ENCODE data around the gene TNFSF8. TPM values are rescaled to one million over a fixed set of nuclear protein-coding genes. Genes with fewer than 3 reads are reported as not detected.

The TNFSF8 gene
- total RNA-seq: not detected in 2 replicates

- no peaks in the 10 kb centered on the region for H3K36me3 ChIP-seq (ENCODE audit: control insufficient read depth, insufficient read depth, low read length)
- no peaks in the 10 kb centered on the region for H3K27me3 ChIP-seq (ENCODE audit: control insufficient read depth, insufficient read depth, low read length)
- TF ChIP-seq CTCF (IDR thresholded peaks at IDR 0.05; ENCODE audit: insufficient read depth, low read length, poor library complexity, severe bottlenecking): no peak
- no peak within 1 kb of the TSS for H3K4me3 ChIP-seq (ENCODE audit: low read depth, low read length)
- no peak for DNase-seq (ENCODE audit: low read depth)
These were observed at the start of gene TNFSF8 for GRCh38 chr9:114930056-114930812. TNFSF8 (minus strand) TSS chr9:114930591; CDS start chr9:114930303, 288 bp downstream.

GRCh38 chr9:114973216-114973615 lies 42.8 kb upstream of the TNFSF8 start:
- Histone ChIP-seq H3K27me3 (ENCODE audit: control insufficient read depth, insufficient read depth, low read length) (no peaks in the 10 kb centered on the region), H3K36me3 (ENCODE audit: control insufficient read depth, insufficient read depth, low read length) (no peaks in the 10 kb centered on the region), H3K4me3 (ENCODE audit: low read depth, low read length) (no peak overlapping the region)
- TF ChIP-seq CTCF (IDR thresholded peaks at IDR 0.05; ENCODE audit: insufficient read depth, low read length, poor library complexity, severe bottlenecking): no peak
- no peak for DNase-seq (ENCODE audit: low read depth)

GRCh38 chr9:114972510-114973136 lies 42.2 kb upstream of the TNFSF8 start:
- H3K27me3 ChIP-seq (ENCODE audit: control insufficient read depth, insufficient read depth, low read length): no peaks in the 10 kb centered on the region
- H3K36me3 ChIP-seq (ENCODE audit: control insufficient read depth, insufficient read depth, low read length): no peaks in the 10 kb centered on the region
- DNase-seq (ENCODE audit: low read depth): no peak
- no peak for TF ChIP-seq CTCF (IDR thresholded peaks at IDR 0.05; ENCODE audit: insufficient read depth, low read length, poor library complexity, severe bottlenecking)
- no peak overlapping the region for H3K4me3 ChIP-seq (ENCODE audit: low read depth, low read length)

- no peak for DNase-seq (ENCODE audit: low read depth)
- no peaks in the 10 kb centered on the region for H3K36me3 ChIP-seq (ENCODE audit: control insufficient read depth, insufficient read depth, low read length)
- H3K27me3 ChIP-seq (ENCODE audit: control insufficient read depth, insufficient read depth, low read length): no peaks in the 10 kb centered on the region
- H3K4me3 ChIP-seq (ENCODE audit: low read depth, low read length): no peak overlapping the region
- TF ChIP-seq CTCF (IDR thresholded peaks at IDR 0.05; ENCODE audit: insufficient read depth, low read length, poor library complexity, severe bottlenecking): no peak
These were observed 38.9 kb upstream of the TNFSF8 start for GRCh38 chr9:114969269-114969668.

- Histone ChIP-seq H3K4me3 (ENCODE audit: low read depth, low read length) (no peak overlapping the region), H3K27me3 (ENCODE audit: control insufficient read depth, insufficient read depth, low read length) (no peaks in the 10 kb centered on the region), H3K36me3 (ENCODE audit: control insufficient read depth, insufficient read depth, low read length) (no peaks in the 10 kb centered on the region)
- TF ChIP-seq CTCF (IDR thresholded peaks at IDR 0.05; ENCODE audit: insufficient read depth, low read length, poor library complexity, severe bottlenecking): no peak
- peak; percentile 19 for DNase-seq (ENCODE audit: low read depth)
These were observed 38.3 kb upstream of the TNFSF8 start for GRCh38 chr9:114968671-114969070.
